ENCODE results near the gene CYB5B. TPM values are rescaled to one million over a fixed set of nuclear protein-coding genes. Genes with fewer than 3 reads are reported as not detected.

CYB5B gene
- total RNA-seq, 3 donors from 2014 or later (not counting 1 experiment from before 2014, with no cell fraction given) = 73.1 to 106 (median 88.4) TPM

DNA sequence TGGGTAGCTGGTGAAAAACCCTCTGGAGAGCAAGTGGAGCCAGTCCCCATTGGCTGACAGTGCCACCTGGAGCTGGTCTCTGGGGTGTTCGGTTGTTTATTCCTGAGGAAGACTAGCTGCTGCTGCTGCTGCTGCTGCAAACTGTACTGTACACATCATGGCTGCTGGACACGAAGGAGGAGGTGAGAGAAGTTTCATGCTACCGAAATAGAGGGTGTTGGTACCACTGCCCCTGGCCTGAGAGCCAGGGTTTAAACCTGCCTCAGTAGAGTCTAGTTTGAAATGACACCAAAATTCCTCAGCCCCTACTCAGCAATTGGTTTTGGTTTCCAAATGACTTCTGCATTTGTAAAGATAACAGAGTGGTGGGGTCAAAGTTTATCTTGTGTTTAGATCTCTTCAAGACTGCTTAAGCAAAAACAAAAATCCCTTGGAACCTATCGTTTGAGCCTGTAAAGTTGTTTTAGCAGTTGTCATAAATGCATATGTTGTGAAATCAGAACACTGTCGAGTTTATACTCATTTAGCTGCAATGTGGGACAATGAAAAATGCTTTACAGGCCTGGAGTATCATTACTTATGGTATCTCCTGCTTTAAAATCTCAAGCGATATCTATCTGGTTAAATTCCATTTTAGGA, 40.8 kb downstream of the CYB5B start:
- peaks cover 17% of the 10 kb centered on the region for H3K4me1 ChIP-seq (ENCODE audit: control insufficient read depth, insufficient read depth, low read length)
- no peaks in the 10 kb centered on the region for H3K27me3 Mint-ChIP-seq (ENCODE audit: low read depth in 2 of 2)
- peak overlapping the region; percentile 53 for H3K27ac ChIP-seq (ENCODE audit: low read length)
- H3K36me3 Mint-ChIP-seq = peaks cover 7% of the 10 kb centered on the region
- 45% methylated on average over 6 of the region's 6 CpGs for WGBS (ENCODE audit: insufficient coverage)
- H3K36me3 ChIP-seq (ENCODE audit: control insufficient read depth, insufficient read depth, low read length) = peaks cover 23% of the 10 kb centered on the region
- ATAC-seq (peak; percentile 79 to 82 (median 82)), DNase-seq (peak; percentile 31 to 46)
- peaks cover 45 to 49% of the 10 kb centered on the region in 2 donors for H3K4me1 Mint-ChIP-seq
- intact Hi-C loops (cut with micrococcal nuclease) = loop anchor here (2.0 to 10.0 kb wide), 2 partner anchors 40 to 70 kb away; partner anchors contain the start of gene CYB5B
- H3K4me3 Mint-ChIP-seq = peak overlapping the region; percentile 64
- no peaks in the 10 kb centered on the region for H3K9me3 Mint-ChIP-seq
- H3K27me3 ChIP-seq (ENCODE audit: control insufficient read depth, insufficient read depth, low read length) = no peaks in the 10 kb centered on the region
- H3K9me3 ChIP-seq (ENCODE audit: control insufficient read depth, insufficient read depth, low read length) = no peaks in the 10 kb centered on the region
- TF ChIP-seq, protein P1, sequence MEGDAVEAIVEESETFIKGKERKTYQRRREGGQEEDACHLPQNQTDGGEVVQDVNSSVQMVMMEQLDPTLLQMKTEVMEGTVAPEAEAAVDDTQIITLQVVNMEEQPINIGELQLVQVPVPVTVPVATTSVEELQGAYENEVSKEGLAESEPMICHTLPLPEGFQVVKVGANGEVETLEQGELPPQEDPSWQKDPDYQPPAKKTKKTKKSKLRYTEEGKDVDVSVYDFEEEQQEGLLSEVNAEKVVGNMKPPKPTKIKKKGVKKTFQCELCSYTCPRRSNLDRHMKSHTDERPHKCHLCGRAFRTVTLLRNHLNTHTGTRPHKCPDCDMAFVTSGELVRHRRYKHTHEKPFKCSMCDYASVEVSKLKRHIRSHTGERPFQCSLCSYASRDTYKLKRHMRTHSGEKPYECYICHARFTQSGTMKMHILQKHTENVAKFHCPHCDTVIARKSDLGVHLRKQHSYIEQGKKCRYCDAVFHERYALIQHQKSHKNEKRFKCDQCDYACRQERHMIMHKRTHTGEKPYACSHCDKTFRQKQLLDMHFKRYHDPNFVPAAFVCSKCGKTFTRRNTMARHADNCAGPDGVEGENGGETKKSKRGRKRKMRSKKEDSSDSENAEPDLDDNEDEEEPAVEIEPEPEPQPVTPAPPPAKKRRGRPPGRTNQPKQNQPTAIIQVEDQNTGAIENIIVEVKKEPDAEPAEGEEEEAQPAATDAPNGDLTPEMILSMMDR (IDR thresholded peaks at IDR 0.05) = peak; percentile 8
- peak overlapping the region; percentile 91 to 94 for H3K27ac Mint-ChIP-seq
- H3K4me3 ChIP-seq (ENCODE audit: low read length) = no peak overlapping the region

DNA sequence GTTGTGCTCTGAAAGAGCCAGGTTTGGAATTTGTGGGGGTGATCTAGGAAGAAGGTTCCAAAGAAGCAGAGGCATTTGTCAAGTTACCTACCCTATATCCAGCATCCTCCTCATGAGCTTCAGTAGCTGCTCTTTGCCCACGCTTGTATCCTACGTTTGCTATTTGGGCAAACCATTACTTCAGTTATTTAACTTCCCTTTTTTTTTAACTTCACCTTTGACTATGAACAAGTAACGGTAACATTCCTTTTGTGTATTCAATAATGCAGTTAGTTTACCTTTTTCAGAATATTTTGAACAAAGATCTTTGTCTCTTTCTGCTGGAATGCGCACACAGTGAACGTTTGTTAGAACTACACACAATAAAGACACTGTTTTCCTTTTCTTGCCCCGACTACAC, 41.5 kb downstream of the CYB5B start:
- intact Hi-C loops (cut with micrococcal nuclease) = loop anchor here (2.0 to 10.0 kb wide), 2 partner anchors 41 to 71 kb away; partner anchors contain the start of gene CYB5B
- H3K9me3 Mint-ChIP-seq = no peaks in the 10 kb centered on the region
- peaks cover 7% of the 10 kb centered on the region for H3K36me3 Mint-ChIP-seq
- H3K27me3 ChIP-seq (ENCODE audit: control insufficient read depth, insufficient read depth, low read length) = no peaks in the 10 kb centered on the region
- H3K4me1 ChIP-seq (ENCODE audit: control insufficient read depth, insufficient read depth, low read length) = peaks cover 23% of the 10 kb centered on the region
- peak overlapping the region; percentile 91 to 94 for H3K27ac Mint-ChIP-seq
- TF ChIP-seq, protein P1 (IDR thresholded peaks at IDR 0.05) = no peak
- H3K4me3 Mint-ChIP-seq = peak overlapping the region; percentile 18
- H3K27ac ChIP-seq (ENCODE audit: low read length) = peak overlapping the region; percentile 53
- H3K9me3 ChIP-seq (ENCODE audit: control insufficient read depth, insufficient read depth, low read length) = no peaks in the 10 kb centered on the region
- ATAC-seq (no peak), DNase-seq (no peak)
- WGBS (ENCODE audit: insufficient coverage) = 48% methylated on average over 3 of the region's 6 CpGs
- H3K4me3 ChIP-seq (ENCODE audit: low read length) = no peak overlapping the region
- H3K27me3 Mint-ChIP-seq (ENCODE audit: low read depth in 2 of 2) = no peaks in the 10 kb centered on the region
- peaks cover 19% of the 10 kb centered on the region for H3K36me3 ChIP-seq (ENCODE audit: control insufficient read depth, insufficient read depth, low read length)
- peaks cover 42 to 44% of the 10 kb centered on the region in 2 donors for H3K4me1 Mint-ChIP-seq

DNA sequence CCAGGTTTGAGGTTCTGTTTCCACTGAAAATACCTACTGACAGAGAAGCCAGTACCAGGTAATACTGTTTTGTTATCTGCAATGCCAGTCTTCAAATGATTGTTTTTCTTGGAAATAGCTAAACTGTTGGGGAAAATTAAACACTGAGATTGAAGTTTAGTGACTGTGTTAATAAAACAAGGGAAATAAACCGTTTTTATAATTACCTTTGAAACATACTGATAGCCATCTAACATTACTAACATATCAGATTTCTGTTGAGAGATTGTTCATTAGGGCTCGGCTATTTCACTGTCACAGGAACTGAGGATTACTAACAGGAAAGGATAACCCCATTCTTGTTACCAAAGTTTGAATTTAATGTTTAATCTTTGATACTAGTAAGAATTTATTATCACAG, 42.1 kb downstream of the CYB5B start:
- Histone ChIP-seq H3K4me3 (ENCODE audit: low read length) (no peak overlapping the region), H3K4me1 (ENCODE audit: control insufficient read depth, insufficient read depth, low read length) (peaks cover 29% of the 10 kb centered on the region), H3K27ac (ENCODE audit: low read length) (no peak overlapping the region), H3K27me3 (ENCODE audit: control insufficient read depth, insufficient read depth, low read length) (no peaks in the 10 kb centered on the region), H3K9me3 (ENCODE audit: control insufficient read depth, insufficient read depth, low read length) (no peaks in the 10 kb centered on the region), H3K36me3 (ENCODE audit: control insufficient read depth, insufficient read depth, low read length) (peaks cover 19% of the 10 kb centered on the region)
- Mint-ChIP-seq H3K4me3 (no peak overlapping the region), H3K27me3 (ENCODE audit: low read depth in 2 of 2) (no peaks in the 10 kb centered on the region), H3K27ac (peak overlapping the region; percentile 91 to 94), H3K9me3 (no peaks in the 10 kb centered on the region), H3K36me3 (peaks cover 7% of the 10 kb centered on the region), H3K4me1 (peaks cover 41 to 44% of the 10 kb centered on the region in 2 donors)
- intact Hi-C loops (cut with micrococcal nuclease) = loop anchor here (10.0 kb wide), 1 partner anchor 72 kb away; no protein-coding TSS in a partner anchor
- no peak for DNase-seq
- TF ChIP-seq, protein P1 (IDR thresholded peaks at IDR 0.05) = no peak
- no CpG with 5 or more reads among the region's 2 CpGs for WGBS (ENCODE audit: insufficient coverage)
- ATAC-seq = no peak
